NT2/D1 (cell line): ENCODE measurements around the gene FAM110D.

Experiments used
- SUZ12 ChIP-seq: IDR thresholded peaks from 2 replicates; pipeline ENCODE4 v1.6.1; 2011; ENCODE audit not compliant: insufficient read length, insufficient read depth; ENCODE audit errors: extremely low read depth
- YY1 ChIP-seq: IDR thresholded peaks from 2 replicates; pipeline ENCODE4 v1.6.1; 2011; ENCODE audit not compliant: insufficient read length, insufficient read depth
- ZNF274 ChIP-seq: IDR thresholded peaks from 2 replicates; pipeline ENCODE4 v1.6.1; 2011; ENCODE audit warnings: mild to moderate bottlenecking, low read depth, low read length

GRCh38 chr1:26130695-26131094 is 28.2 kb upstream of the FAM110D start:
- TF ChIP-seq YY1 (no peak), ZNF274 (no peak), SUZ12 (no peak)
